Activated CD4-positive, alpha-beta T cell treated with anti-CD3 and anti-CD28 coated beads, Interleukin-2, Interleukin-6, amounts not matched to agents 100 ng/mL and 50 ng/mL, durations not matched to agents 16 hours and 8 hours (primary cell): Measurements from ENCODE around the gene ITGB2.

Experiments used
- DNase-seq: peaks from one replicate; pipeline ENCODE4 v3.0.0-alpha.2; 2020

ITGB2 gene

DNA sequence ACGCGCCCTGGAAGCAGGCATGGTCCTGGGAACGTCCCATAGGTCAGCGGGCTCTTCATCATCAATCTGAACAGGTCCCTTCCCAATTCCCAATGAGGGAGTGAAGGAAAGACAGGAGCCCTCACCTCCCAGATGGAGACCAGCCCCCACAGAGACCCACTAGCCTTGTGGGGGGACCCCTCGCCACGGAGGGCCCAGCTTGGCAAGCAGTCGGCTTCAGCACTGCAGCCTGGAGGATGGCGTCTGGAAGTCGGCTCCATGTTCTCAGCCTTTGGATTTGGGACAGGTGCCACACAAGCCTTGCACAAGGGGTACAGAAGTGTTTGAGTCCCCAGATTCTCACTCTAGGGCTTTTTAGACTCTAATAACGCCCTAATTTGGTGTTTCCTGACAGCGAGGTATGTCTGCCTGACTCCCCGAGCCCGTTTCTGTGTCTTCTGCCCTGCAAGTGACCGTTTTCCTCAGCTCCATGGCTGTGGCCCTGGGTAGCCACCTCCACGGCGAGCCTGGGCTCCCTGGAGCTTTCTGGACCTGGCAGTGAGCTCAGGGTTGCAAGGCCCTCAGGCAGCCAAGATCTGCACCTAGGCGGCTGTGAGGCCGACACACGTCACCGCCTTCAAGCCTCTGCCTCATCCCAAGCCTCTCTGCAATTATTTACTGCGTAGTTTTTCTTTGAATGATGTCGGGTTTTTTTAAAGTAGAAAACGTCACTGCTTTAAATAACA is 77.8 kb downstream of the ITGB2 start:
- DNase-seq: no peak

DNA sequence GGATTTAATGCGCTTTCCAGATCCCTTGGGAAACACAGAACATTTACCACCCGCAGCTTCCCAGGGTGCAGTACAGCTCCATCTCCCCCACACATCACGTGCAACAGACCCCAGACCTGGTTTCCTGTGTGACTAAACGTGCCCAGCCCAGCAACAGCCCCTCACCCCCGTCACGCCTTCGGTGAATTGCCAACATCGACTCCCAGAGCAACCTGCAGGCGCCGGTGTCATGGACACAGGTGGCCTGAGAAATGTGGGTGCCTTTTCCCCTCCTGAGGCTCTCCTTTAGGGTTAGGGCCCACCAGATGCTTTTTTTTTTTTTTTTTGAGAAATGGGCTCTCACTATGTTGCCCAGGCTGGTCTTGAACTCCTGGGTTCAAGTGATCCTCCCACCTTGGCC is 78.6 kb downstream of the ITGB2 start:
- no peak for DNase-seq

DNA sequence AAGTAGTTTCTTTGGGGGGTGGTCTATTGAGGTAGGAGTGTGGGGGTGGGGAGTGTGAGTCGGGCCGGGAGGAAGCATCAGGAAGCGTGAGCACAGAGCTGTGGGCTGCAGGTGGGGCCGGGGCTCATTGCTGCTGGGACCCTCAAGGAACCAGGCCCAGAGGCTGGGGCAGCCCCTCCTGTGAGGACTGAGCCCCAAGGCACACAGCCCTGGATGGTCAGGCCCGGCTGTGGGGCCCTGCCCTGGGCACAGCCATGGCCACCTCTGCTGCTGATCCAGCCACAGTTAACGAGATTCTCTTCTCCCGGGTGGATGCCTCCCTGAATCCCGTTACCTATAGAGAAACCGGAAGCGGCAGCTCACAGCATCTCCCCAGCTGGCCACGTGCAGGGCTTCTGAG is 79.9 kb downstream of the ITGB2 start:
- no peak for DNase-seq

DNA sequence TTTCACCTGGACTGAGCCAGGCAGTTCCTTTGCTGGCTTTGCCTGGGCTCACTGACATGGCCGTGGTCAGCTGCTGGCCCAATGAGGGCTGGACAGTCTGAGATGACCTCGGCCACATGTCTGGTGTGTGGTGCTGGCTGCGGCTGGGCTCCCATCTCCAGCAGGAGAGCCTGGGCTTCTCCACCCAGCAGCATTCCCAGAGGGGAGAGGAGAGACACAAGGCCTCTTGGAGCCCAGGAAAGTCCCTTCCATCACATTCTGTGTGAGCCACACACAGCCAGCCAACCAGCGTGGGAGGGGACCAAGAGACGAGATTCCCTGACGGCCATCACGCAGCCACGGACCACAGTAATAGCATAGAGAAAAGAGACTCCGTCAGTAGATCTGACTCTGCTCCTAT is 81.7 kb downstream of the ITGB2 start:
- no peak for DNase-seq

DNA sequence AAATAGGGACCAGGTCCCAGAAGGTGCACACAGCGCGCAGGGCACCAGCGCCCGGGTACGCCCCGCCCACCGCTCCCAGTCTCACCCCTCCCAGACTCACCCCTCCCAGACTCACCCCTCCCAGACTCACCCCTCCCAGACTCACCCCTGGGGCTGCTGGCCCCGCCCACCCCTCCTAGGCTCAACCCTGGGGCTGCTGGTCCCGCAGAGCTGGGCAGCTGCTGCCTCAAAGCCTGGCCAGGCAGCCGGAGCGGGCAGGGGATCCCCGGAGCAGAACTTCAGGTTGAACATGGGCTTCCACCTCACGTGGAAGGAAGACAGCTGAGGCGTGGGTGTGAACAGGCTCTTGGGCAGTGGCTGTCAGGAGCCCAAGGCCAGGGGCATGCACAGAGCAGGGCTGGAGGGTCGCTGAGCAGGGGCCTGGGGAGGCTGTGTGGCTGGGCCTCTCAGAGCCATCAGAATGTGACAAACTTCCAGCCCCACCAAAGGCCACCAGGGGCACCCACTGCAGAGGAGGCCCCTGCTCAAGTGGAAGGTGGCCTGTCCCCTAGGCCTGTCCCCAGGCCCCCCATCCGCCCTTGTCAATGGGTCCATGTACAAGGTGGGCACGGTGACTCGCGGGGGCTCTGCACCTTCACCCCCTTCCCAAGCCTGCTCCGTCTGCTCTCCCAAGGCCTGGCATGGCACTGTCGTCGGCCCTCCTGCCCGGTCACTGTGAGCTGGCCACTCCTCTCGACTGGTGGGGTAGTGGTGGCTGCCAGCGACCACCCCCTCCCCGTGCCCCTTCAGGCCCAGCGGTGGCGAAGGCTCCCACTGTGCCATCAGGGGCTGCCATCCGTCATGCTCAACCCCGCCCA is 82.4 kb downstream of the ITGB2 start:
- DNase-seq: no peak

DNA sequence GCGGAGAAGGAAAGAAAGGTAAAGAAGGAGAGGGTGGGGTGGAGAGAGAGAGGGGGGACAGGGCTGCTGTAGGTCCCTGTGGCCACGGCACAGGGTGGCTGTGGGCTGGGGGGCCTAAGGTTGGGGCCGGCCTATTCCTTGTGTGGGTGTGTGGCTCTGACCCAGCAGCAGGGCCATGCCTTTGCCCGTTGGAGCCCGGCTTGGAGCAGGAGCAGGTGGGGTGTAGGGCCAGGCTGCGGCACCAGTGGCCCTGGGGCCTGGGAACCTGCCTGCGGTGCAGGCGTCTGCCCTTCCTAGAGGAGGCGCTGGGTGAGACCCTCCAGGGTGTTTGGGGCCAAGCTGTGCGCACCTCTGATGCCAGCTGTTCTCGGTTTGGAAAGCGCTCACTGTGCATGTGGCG is 83.2 kb downstream of the ITGB2 start:
- DNase-seq: no peak

DNA sequence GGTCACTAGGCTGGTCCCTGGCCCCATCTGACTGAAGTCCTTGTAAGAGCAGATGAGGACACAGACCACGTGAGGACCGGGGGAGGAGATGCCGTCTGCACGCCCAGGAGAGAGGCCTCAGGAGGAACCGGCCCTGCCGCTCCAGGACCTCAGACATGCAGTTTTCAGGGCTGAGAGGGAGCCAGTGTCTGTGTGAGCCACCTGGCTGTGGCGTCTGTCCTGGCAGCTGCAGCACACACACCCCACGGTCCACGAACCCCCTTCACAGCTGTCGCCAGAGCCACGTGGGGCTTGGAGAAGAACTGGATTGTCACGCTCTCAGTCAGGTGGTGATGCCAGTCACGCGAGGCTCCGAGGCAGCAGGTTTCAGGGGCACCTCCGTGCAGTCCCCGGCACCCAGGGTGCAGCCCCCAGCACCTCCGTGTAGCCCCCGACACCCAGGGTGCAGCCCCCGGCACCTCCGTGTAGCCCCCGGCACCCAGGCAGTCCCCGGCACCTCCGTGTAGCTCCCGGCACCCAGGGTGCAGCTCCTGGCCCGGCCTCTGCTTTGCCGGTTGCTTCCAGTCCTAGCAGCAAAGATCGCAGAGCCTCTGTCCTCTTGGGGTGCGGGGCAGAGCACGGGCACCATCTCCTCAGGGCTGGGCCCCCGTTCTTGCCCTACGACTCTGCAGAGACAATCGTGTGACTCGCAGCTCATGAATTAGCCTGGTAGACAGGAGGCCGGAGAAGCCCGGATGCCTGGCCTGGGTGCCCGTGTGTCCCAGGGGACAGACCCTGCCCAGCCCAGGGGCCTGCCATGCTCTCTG is 83.8 kb downstream of the ITGB2 start:
- no peak for DNase-seq

DNA sequence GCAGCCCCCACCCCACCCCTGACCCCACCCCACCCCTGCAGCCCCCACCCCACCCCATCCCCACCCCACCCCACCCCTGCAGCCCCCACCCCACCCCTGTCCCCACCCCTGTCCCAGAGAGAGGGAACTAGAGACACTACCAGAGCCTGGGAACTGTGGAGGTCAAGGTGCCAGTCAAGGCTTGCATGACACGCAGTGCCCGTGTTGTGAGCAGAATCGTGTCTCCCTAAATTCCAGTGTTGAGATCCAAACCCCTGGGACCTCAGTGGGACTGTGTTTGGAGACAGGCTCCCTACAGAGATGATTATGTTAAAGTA is 84.4 kb downstream of the ITGB2 start:
- no peak for DNase-seq
